H1 (cell line): ENCODE results near the gene TMEM151B. TPM values are rescaled to one million over a fixed set of nuclear protein-coding genes. Genes with fewer than 3 reads are reported as not detected.

Experiments
- CTCF ChIA-PET: fragments of 300-600 bp; sonication (Branson Sonifier 250); formaldehyde crosslinking; loops from one replicate; lab custom pipeline; 2021; ENCODE audit not compliant: partially characterized antibody; lab: Charles Lee
- POLR2A ChIA-PET: fragments of 300-600 bp; sonication (Branson Sonifier 250); formaldehyde crosslinking; loops from one replicate; lab custom pipeline; 2021; ENCODE audit warnings: inconsistent platforms; ENCODE audit not compliant: partially characterized antibody; lab: Charles Lee
- DNase-seq, 2 experiments: peaks; one replicate each; pipeline versions ENCODE4 v3.0.0 to v3.0.0-alpha.2; 2010 to 2022; ENCODE audit warnings: low spot score in 2 of 2, low read depth in 1 of 2, mixed read lengths in 1 of 2
- FAIRE-seq: peaks from 2 replicates; lab custom pipeline; 2011; peaks lifted over from hg19 to GRCh38; lab: Jason Lieb, UNC
- H2AFZ ChIP-seq: 2 replicates; pipeline ENCODE4 v1.8.1; 2012; ENCODE audit warnings: low read length, inconsistent platforms
- H2AK5ac ChIP-seq: 2 replicates; pipeline ENCODE4 v1.6.1; 2013; ENCODE audit warnings: low read depth, low read length
- H2BK120ac ChIP-seq: replicated peaks from 2 replicates; pipeline ENCODE3; 2013; ENCODE audit warnings: low read depth, low read length, inconsistent platforms
- H2BK12ac ChIP-seq: 2 replicates; pipeline ENCODE4 v1.6.1; 2013; ENCODE audit warnings: low read depth, low read length
- H2BK15ac ChIP-seq: 2 replicates; pipeline ENCODE4 v1.6.1; 2013; ENCODE audit warnings: low read length
- H2BK20ac ChIP-seq: 2 replicates; pipeline ENCODE4 v1.6.1; 2013; ENCODE audit warnings: low read length
- H2BK5ac ChIP-seq: 2 replicates; pipeline ENCODE4 v1.6.1; 2013; ENCODE audit warnings: low read depth, low read length
- H3K14ac ChIP-seq: 2 replicates; pipeline ENCODE4 v1.6.1; 2013; ENCODE audit warnings: inconsistent platforms; ENCODE audit not compliant: insufficient read length
- H3K18ac ChIP-seq: 2 replicates; pipeline ENCODE4 v1.6.1; 2013; ENCODE audit warnings: low read length; ENCODE audit errors: extremely low read depth
- H3K23ac ChIP-seq: 2 replicates; pipeline ENCODE4 v1.6.1; 2013; ENCODE audit warnings: inconsistent platforms; ENCODE audit not compliant: insufficient read length
- H3K23me2 ChIP-seq: 2 replicates; pipeline ENCODE4 v1.6.1; 2013; ENCODE audit warnings: low read depth, low read length
- H3K27ac ChIP-seq: 2 replicates; pipeline ENCODE4 v1.6.1; 2011; ENCODE audit warnings: low read depth, low read length, inconsistent platforms
- H3K27me3 ChIP-seq, 4 experiments: replicated peaks in 1 of 4; 1 replicate in 1 of 4; 2 replicates in 3 of 4; pipeline versions ENCODE4 v1.6.1 to v1.8.1; 2011 to 2013; ENCODE audit warnings: low read length in 3 of 4, mild to moderate bottlenecking in 3 of 4, inconsistent platforms in 2 of 4, mixed read lengths in 2 of 4, moderate library complexity in 1 of 4; ENCODE audit not compliant: control insufficient read depth in 3 of 4, insufficient read depth in 3 of 4; ENCODE audit errors: extremely low read depth in 1 of 4
- H3K36me3 ChIP-seq, 4 experiments: 2 replicates each; pipeline versions ENCODE4 v1.6.1 to v1.8.1; 2011 to 2013; ENCODE audit warnings: mild to moderate bottlenecking in 4 of 4, low read length in 3 of 4, moderate library complexity in 2 of 4, control low read depth in 1 of 4, inconsistent platforms in 1 of 4; ENCODE audit not compliant: insufficient read depth in 4 of 4, control insufficient read depth in 2 of 4
- H3K4ac ChIP-seq: replicated peaks from 2 replicates; pipeline ENCODE3; 2013; ENCODE audit warnings: low read length, low read depth, mixed read lengths, inconsistent platforms; ENCODE audit not compliant: insufficient read length
- H3K4me1 ChIP-seq, 4 experiments: replicated peaks in 1 of 4; 1 replicate in 1 of 4; 2 replicates in 3 of 4; pipeline versions ENCODE4 v1.6.1 to v1.8.1; 2011 to 2013; ENCODE audit warnings: low read length in 3 of 4, inconsistent platforms in 2 of 4, mixed read lengths in 1 of 4; ENCODE audit not compliant: insufficient read depth in 4 of 4, control insufficient read depth in 3 of 4
- H3K4me2 ChIP-seq, 2 experiments: 2 replicates each; pipeline versions ENCODE4 v1.6.1 to v1.8.1; 2011 to 2013; ENCODE audit warnings: low read depth in 2 of 2, low read length in 2 of 2, control low read depth in 1 of 2, inconsistent platforms in 1 of 2, mild to moderate bottlenecking in 1 of 2; ENCODE audit not compliant: insufficient read depth in 1 of 2
- H3K4me3 ChIP-seq, 4 experiments: fragments of 200-600, 300-600 bp in 1 of 4; sonication (generic), shearing (Covaris generic), sonication (Bioruptor Twin) in 1 of 4; 2 replicates each; pipeline versions ENCODE4 v1.5.1 to v1.8.1; 2011 to 2016; ENCODE audit warnings: low read length in 4 of 4, low read depth in 3 of 4, control low read depth in 2 of 4, inconsistent platforms in 2 of 4, mild to moderate bottlenecking in 2 of 4, mixed read lengths in 1 of 4, moderate library complexity in 1 of 4; ENCODE audit not compliant: insufficient read depth in 2 of 4; ENCODE audit errors: extremely low read depth in 1 of 4
- H3K56ac ChIP-seq: replicated peaks from 2 replicates; pipeline ENCODE3; 2013; ENCODE audit warnings: low read depth, mild to moderate bottlenecking, mixed read lengths, low read length, inconsistent platforms; ENCODE audit not compliant: insufficient read length
- H3K79me1 ChIP-seq: 2 replicates; pipeline ENCODE4 v1.6.1; 2013; ENCODE audit warnings: low read depth, low read length, control low read depth
- H3K79me2 ChIP-seq, 2 experiments: 2 replicates each; pipeline versions ENCODE4 v1.6.1 to v1.8.1; 2012 to 2013; ENCODE audit warnings: low read length in 2 of 2, mild to moderate bottlenecking in 2 of 2, inconsistent platforms in 1 of 2; ENCODE audit not compliant: insufficient read depth in 2 of 2, control insufficient read depth in 1 of 2
- H3K9ac ChIP-seq, 4 experiments: replicated peaks in 1 of 4; 1 replicate in 1 of 4; 2 replicates in 3 of 4; pipeline versions ENCODE4 v1.6.1 to v1.8.1; 2011 to 2013; ENCODE audit warnings: low read depth in 3 of 4, low read length in 3 of 4, control low read depth in 2 of 4, mild to moderate bottlenecking in 2 of 4, moderate library complexity in 2 of 4, inconsistent platforms in 1 of 4; ENCODE audit errors: extremely low read depth in 1 of 4
- H3K9me3 ChIP-seq, 2 experiments: 2 replicates each; pipeline versions ENCODE4 v1.6.1 to v1.8.1; 2012 to 2013; ENCODE audit warnings: mild to moderate bottlenecking in 2 of 2, moderate library complexity in 2 of 2, control low read depth in 1 of 2, inconsistent platforms in 1 of 2, low read depth in 1 of 2, low read length in 1 of 2, mixed read lengths in 1 of 2; ENCODE audit not compliant: insufficient read depth in 2 of 2
- H4K20me1 ChIP-seq, 2 experiments: replicated peaks in 1 of 2; 2 replicates each; pipeline versions ENCODE3 to v1.8.1; 2011 to 2013; ENCODE audit warnings: inconsistent platforms in 2 of 2, low read length in 2 of 2, mild to moderate bottlenecking in 1 of 2; ENCODE audit not compliant: insufficient read depth in 2 of 2, control insufficient read depth in 1 of 2
- H4K5ac ChIP-seq: 2 replicates; pipeline ENCODE4 v1.6.1; 2013; ENCODE audit warnings: low read length, low read depth, mixed read lengths, inconsistent platforms; ENCODE audit not compliant: insufficient read length
- H4K8ac ChIP-seq: 2 replicates; pipeline ENCODE4 v1.8.0; 2013; ENCODE audit warnings: mild to moderate bottlenecking, moderate library complexity, low read length, inconsistent platforms; ENCODE audit not compliant: insufficient read depth; ENCODE audit errors: extremely low read depth
- H4K91ac ChIP-seq: replicated peaks from 2 replicates; pipeline ENCODE3; 2013; ENCODE audit warnings: low read length, mixed read lengths, inconsistent platforms; ENCODE audit not compliant: insufficient read length
- NRF1 ChIP-seq: IDR thresholded peaks from 2 replicates; pipeline ENCODE4 v1.6.1; 2011; ENCODE audit warnings: mild to moderate bottlenecking, low read depth, low read length, improper control_type of control experiment
- TAF1 ChIP-seq: IDR thresholded peaks from 2 replicates; pipeline ENCODE4 v1.6.1; 2011; ENCODE audit warnings: mild to moderate bottlenecking, low read depth, low read length
- WGBS, 2 experiments: shearing (Covaris generic) in 1 of 2; methylation state at CpG; one replicate each; pipeline versions ENCODE4 v1.1.6 to v1.1.7; 2013 to 2015; ENCODE audit warnings: low lambda C conversion rate in 2 of 2, mixed read lengths in 2 of 2, inconsistent platforms in 1 of 2, low coverage in 1 of 2, missing lambda C conversion rate in 1 of 2; ENCODE audit not compliant: insufficient replicate concordance in 2 of 2, insufficient coverage in 1 of 2, insufficient read length in 1 of 2; ENCODE audit errors: extremely low coverage in 1 of 2, missing lambda C conversion rate in 1 of 2; 5-methylcytosine and 5-hydroxymethylcytosine counted together
- polyA plus RNA-seq, 7 experiments: library from polyadenylated mRNA; depleted of rRNA in 3 of 7; stranded (reverse) in 5 of 7; unstranded in 2 of 7; fragments of >200 nt in 5 of 7; fragments of 200-250 nt in 2 of 7; gene quantifications; 1 replicate in 5 of 7; 2 replicates in 1 of 7; 4 replicates in 1 of 7; pipeline versions ENCODE4 v1.2.1 to v1.2.3, GENCODE V29; 2011 to 2013; ENCODE audit warnings: missing spikeins in 2 of 7, mixed read lengths in 2 of 7
- total RNA-seq: library from RNA; stranded (reverse); fragmentation: NEBNext Ultra II Directional; extraction: Animal tissue kit (Norgen Biotek cat#: 25700); gene quantifications from 2 replicates; pipeline ENCODE4 v1.2.1, GENCODE V29; 2021

Gene TMEM151B
- total and polyA plus RNA-seq, 2 of the 8 experiments (the other 6 are each of a cell fraction or from before 2014, with no cell fraction given) = 8.0 to 15.5 TPM

DNA sequence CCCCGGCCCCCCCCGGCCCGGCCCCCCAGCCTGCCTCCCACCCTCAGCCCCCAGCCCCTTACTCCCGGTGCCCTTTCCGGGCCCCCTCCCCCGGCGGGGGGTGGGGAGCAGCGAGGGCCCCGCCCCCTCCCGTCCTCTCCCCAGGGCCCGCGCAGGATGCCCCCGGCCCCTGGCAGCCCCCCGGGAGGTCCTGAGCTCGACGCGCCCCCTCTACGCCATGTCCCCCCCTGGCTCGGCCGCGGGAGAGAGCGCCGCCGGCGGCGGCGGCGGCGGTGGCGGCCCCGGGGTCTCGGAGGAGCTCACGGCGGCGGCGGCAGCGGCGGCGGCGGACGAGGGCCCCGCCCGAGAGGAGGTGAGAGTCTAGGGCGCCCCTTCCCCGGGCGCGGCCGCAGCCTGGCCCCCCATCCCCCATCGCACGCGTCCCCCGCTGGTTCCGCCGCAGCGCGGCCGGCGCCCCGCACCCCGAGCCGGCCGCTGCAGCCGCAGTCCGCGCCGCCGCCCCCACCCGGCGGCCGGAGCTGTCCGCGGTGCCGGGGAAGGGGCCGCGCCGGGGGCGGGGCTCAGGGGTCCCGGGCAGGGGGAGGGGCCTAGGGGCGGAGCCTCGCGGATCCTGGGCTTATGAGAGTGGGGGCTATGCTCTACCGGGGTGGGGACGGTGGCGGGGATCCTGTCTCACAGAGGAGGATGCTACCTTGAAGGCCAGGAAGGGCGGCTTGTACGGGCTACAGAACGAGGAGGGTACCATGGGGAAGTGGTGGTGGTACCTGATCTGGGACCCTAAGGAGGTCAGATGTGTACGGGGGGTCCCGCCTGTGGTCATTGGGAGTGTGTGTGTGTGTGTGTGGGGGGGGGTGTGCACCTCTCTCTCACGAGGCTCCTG lies 516 bp downstream of the TMEM151B start:
- Histone ChIP-seq H2BK120ac (no peak overlapping the region), H3K79me2 (no peaks in the 10 kb centered on the region), H3K4ac (no peak overlapping the region), H4K91ac (no peak overlapping the region), H4K5ac (no peak overlapping the region), H3K4me2 (peak overlapping the region; percentile 74 to 82), H3K9ac (no peak overlapping the region), H4K20me1 (peaks cover 0 to 3% of the 10 kb centered on the region in 2 experiments), H3K27me3 (peaks cover 0 to 3% (median 1%) of the 10 kb centered on the region in 4 experiments; a peak in 2 of 7 replicates), H4K8ac (no peak overlapping the region), H3K27ac (no peak overlapping the region), H2BK20ac (no peak overlapping the region), H3K23ac (no peak overlapping the region), H2AFZ (no peak overlapping the region), H2BK12ac (no peak overlapping the region; the same call in 1 of the 2 replicates), H3K14ac (no peak overlapping the region), H2BK15ac (no peak overlapping the region), H3K4me3 (peak overlapping the region; percentile 33 to 60 (median 46)), H3K56ac (no peak overlapping the region), H2AK5ac (no peak overlapping the region), H3K79me1 (no peaks in the 10 kb centered on the region; the same call in 1 of the 2 replicates), H3K23me2 (peaks cover 6% of the 10 kb centered on the region; the same call in 1 of the 2 replicates), H3K4me1 (peaks cover 12 to 33% (median 14%) of the 10 kb centered on the region in 4 experiments), H3K36me3 (peaks cover 0 to 9% (median 3%) of the 10 kb centered on the region in 4 experiments; a peak in 4 of 8 replicates), H2BK5ac (0 out of 2 replicates have a peak overlapping the region, but pooled peaks have one; percentile 4), H3K9me3 (no peaks in the 10 kb centered on the region), H3K18ac (no peak overlapping the region; the same call in 1 of the 2 replicates)
- TF ChIP-seq NRF1 (no peak), TAF1 (peak; percentile 25; the same call in 1 of the 2 replicates)
- WGBS, 2 experiments = 0% methylated on average over 6 of the region's 90 CpGs; no CpG with 5 or more reads in 1 of the 2 experiments
- CTCF ChIA-PET = interaction anchor here (0.6 to 19.0 kb wide), 9 partner anchors 13 to 812 kb away, joined by 3 to 330 read pairs (median 4); partner anchors contain the start of genes AARS2 and SLC35B2
- FAIRE-seq (no peak), DNase-seq (peak in 1 of 2 experiments; percentile 90)
- POLR2A ChIA-PET = interaction anchor here (1.0 to 12.0 kb wide), 10 partner anchors 9 to 59 kb away, joined by 3 to 138 read pairs (median 7); partner anchors contain the start of genes AARS2, HSP90AB1 and SLC35B2
